Dedifferentiated amniotic fluid mesenchymal stem cell (primary cell): ENCODE results near the gene TGFBR2.
A peak's percentile ranks its signal among the peaks of the same experiment; 100 is the strongest.

Source experiments
- DNase-seq: peaks from one replicate; pipeline ENCODE4 v3.0.0-alpha.2; 2016; ENCODE audit errors: extremely low spot score

Gene TGFBR2

GRCh38 chr3:30692498-30693130, 86.2 kb downstream of the TGFBR2 start:
- DNase-seq, result no peak

DNA sequence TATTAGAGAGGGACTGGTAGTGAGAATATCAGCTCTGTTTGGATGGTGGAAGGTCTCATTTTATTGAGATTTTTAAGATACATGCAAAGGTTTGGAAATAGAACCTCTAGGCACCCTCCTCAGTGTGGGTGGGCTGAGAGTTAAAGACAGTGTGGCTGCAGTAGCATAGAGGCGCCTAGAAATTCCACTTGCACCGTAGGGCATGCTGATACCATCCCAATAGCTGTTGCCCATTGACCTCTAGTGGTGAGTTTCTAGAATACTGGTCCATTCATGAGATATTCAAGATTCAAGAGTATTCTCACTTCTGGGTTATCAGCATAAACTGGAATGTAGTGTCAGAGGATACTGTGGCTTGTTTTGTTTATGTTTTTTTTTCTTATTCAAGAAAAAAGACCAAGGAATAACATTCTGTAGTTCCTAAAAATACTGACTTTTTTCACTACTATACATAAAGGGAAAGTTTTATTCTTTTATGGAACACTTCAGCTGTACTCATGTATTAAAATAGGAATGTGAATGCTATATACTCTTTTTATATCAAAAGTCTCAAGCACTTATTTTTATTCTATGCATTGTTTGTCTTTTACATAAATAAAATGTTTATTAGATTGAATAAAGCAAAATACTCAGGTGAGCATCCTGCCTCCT, 87.2 kb downstream of the TGFBR2 start:
- peak; percentile 75 for DNase-seq

- no peak for DNase-seq
Measured at GRCh38 chr3:30694148-30694547, 87.7 kb downstream of the TGFBR2 start.

- no peak for DNase-seq
Measured at GRCh38 chr3:30694668-30695067, 88.3 kb downstream of the TGFBR2 start.

- no peak for DNase-seq
Measured at GRCh38 chr3:30695302-30696061, 89.1 kb downstream of the TGFBR2 start.

GRCh38 chr3:30696403-30696819, 90.0 kb downstream of the TGFBR2 start:
- no peak for DNase-seq

- no peak for DNase-seq
Measured at GRCh38 chr3:30696896-30697295, 90.5 kb downstream of the TGFBR2 start.

DNA sequence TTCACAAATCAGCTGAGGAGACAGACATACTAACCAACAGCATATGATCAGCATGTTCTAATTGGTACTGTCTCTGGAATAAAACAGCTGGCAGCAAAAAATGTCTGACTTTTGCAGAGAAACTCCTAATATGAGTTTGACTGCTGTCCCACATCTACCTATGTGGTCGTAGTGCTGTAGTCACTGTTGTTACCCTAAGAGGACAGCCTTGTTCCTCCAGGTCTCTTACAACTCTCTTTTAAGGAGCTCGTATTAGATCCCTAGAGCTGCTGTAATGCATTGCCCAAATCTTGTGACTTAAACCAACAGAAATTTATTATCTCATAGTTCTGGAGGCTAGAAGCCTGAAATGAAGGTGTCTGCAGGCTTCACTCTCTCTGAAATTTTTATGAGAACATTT, 92.1 kb downstream of the TGFBR2 start:
- no peak for DNase-seq

GRCh38 chr3:30699927-30700326, 93.5 kb downstream of the TGFBR2 start:
- no peak for DNase-seq

DNA sequence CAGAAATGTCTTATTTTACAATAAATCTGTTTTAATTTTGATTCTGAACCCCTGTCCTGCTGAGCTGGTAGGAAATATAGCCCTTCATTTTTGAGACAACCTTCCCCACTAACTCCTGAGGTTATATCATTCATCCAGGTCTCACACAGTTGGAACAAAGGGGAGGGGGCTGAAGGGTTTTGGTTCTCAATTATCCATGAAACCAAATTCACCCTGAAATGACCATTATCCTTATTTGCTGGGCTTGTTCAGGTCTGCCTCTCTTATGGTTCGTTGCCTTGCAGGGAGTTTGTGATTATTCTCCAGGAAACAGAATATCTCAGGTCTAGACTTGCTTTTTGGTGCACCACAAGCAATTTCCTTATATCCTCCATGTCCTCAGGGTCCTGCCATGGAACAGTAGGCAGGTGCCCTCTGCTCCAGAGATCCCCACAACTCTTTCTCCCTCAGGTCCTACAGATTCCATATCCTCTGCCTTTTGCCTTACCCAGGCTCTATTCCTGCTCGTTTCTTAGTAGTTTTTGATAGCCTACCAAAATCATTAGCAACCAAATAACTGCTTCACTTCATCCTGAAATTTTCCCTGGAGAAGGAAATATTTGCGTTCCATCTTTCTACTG, 94.4 kb downstream of the TGFBR2 start:
- DNase-seq, result no peak

DNA sequence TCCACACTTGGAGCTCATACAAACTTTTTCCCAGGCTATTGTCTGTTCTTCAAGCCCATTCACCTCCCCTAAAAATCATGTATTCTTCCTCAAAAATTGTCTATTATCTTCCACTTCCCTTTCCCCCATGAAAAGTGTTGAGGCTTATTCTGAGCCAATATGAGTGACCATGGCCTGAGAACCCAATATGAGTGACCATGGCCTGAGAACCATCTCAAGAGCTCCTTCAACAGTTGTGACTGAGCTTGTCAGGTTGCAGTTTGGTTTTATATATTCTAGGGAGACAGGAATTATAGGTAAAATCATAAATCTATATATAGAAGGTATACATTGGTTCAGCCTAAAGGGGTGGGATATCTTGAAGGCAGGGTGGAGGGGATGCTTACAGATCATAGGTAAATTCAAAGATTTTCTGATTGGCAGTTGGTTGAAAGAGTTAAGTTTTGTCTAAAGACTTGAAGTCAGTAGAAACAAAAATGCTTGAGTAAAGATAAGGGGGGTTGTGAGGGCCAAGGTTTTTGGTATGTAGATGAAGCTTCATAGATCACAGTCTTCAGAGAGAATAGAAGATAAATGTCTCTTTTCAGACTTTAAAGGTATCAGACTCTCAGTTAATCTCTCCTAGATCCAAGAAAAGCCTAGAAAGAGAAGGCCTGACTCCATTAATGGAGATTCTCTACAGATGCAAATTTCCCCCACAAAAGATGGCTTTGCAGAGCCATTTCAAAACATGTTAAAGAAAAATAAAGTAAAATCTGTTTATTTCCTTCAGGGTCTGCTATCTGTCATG, 95.8 kb downstream of the TGFBR2 start:
- no peak for DNase-seq

DNA sequence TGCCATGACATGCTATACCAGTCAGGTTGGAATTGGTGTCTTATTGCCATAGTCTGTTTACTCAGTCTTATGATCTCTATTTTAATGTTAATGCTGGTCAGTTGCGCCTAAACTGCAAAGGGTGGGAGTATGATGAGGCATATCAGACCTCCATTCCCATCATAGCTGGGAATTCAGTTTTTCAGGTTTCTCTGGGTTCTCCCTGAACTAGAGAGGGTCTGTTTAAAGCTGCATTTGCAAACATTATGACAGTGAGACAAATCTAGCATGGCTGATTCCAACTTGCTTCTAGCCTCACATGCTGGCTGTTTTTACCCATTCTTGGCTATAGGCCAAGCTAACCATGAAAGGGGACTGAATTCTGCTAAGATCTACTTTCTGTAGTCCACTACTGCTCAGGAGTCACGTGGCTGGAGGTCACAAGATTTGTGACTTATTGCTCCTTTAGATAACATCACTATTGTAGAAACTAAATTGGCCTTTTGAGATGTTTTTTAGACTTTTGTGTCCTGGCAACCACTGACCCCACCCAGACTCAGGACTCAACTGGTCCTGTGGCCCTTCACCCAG, 96.5 kb downstream of the TGFBR2 start:
- DNase-seq, result no peak

DNA sequence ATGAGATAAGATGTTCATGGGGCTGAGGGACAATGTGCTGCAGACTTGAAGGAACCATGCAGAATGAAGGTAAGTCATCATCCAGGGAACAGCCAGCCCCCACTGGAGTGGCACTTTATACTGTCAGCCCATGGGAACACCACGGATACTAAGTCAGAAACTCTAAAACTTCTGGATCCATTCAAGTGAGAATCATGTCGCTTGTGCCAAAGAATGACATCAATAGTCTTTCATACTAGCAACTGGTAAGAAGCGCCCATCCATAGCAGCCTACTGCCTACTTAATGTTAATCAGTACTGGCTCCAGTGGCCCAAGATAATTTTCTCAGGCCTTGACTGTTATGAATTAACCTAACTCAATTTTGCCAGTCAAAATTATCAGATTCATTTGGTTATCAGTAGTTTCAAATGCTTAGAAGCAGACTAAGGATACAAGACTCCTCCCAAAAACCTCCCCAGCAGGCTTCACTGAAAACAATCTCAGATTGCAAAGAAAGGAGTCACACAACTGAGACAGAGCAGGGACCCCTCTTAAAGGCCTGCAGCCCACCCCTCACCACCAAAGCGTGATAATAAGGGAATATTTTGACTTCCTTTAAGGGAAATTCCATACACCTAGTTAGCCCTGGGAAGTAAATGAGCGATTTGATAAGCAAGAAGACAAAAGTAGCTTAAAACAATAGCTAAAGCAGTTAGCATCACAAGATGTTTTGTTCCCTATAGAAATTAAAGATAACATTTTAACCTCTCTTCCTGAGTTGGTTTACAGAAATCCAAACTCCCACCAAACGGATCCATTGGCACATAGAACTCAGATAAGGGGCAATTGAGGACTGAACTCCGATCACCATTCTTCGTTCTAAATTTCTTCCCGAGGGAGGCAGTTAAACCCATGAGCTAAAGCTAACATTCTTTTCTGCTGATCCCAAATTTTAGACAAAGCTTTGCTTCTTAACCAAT, 98.8 kb downstream of the TGFBR2 start:
- no peak for DNase-seq

DNA sequence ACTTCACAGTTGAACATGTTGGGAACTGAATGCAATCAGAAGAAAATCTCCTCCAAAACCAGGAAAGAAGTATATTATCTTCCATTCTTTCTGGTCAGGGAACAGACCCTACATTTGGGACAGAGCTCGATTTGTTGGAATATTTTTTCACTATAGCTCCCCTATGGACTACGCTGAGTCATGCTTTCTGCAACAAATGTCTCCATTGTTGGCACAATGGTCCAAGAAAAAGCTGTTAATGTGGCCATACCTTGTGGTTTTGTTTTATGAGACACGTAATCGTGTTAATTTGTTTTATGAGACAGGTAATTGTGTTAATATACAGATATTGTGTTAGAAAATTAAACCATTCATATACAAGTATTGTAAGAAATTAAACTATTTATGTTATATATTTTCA, 101.4 kb downstream of the TGFBR2 start:
- no peak for DNase-seq

DNA sequence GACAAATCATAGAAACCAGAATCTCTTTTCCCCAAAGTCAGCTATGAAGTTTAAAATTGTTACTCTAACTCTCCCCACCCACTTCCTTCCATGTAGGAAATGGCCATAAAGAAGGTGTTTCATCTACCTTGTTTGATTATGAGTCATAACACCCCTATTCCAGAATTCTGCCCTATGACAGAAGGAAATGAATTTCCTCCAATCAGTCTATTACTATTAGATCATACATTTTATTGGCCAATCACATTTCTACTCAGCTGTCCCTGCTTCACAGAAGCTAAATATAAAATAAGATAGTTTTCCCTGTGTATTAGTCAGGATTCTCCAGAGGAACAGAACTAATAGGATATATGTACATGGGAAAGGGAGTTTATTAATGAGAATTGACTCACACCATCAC, 102.1 kb downstream of the TGFBR2 start:
- DNase-seq, result no peak

- DNase-seq, result no peak
Measured at GRCh38 chr3:30710017-30710416, 103.6 kb downstream of the TGFBR2 start.

GRCh38 chr3:30711151-30711550, 104.8 kb downstream of the TGFBR2 start:
- no peak for DNase-seq

DNA sequence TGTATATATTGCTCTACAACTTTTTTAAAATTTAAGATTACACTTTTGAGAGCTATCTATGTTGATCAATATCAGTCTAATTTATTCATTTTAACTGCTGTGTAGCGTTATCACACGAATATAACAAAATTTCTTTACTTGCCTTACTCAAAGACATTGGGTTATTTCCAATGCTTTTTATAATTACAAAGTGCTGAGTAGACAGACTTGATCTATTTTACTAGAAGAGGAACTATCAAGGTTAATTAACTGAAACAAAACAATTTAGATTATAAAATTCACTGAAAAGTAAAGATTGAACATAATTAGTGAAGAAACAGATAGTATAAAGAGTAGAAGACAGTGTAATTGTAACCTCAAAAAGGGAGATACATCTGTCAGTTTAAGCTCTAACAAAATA, 105.5 kb downstream of the TGFBR2 start:
- no peak for DNase-seq

DNA sequence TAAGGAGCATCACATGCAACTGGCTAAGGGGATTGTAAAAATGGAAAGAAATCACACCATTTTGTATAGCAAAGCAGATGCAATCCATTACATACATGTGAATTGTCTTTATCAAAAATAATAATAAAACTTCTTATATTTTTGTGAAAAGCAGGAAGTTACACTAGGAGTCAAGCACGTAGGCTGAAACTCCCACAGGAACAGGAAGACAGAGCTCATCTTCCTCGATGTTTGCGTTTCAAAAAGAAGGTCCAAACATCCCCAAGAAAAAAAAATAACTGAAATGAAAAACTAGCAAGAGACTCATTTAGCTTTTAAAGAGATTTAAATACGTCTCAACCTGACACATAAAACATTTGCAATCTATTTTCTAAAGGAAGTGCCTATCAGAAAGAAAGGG, 106.6 kb downstream of the TGFBR2 start:
- no peak for DNase-seq

DNA sequence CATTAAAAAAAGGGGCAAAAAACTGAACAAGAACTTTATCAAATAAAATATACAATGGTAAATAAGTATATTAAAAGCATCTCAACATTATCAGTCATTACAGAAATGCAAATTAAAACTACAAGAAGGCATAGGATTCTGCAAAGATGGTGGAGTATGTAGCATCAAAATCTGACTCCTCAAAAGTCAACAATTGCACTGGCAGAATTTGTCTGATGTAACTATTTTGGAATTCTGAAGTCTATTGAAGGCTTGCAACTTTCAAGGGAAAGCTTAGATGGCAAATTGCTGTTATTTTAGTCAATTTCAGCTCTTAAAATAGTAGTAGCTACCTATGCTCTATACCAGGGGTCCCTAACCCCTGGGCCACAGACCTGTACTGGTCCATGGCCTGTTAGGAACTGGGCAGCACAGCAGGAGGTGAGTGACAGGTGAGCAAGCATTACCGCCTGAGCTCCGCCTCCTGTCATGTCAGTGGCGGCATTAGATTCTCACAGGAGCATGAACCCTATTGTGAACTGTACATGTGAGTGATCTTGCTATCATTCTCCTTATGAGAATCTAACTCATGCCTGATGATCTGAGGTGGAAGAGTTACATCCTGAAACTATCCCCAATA, 107.6 kb downstream of the TGFBR2 start:
- DNase-seq, result no peak
